Fibroblast of skin of left biceps (primary cell): ENCODE results near the gene PAPPA.

Experiments
- DNase-seq, 2 experiments: peaks; one replicate each; pipeline ENCODE4 v3.0.0-alpha.2; 2013; ENCODE audit warnings: low read depth in 2 of 2

Gene PAPPA

DNA sequence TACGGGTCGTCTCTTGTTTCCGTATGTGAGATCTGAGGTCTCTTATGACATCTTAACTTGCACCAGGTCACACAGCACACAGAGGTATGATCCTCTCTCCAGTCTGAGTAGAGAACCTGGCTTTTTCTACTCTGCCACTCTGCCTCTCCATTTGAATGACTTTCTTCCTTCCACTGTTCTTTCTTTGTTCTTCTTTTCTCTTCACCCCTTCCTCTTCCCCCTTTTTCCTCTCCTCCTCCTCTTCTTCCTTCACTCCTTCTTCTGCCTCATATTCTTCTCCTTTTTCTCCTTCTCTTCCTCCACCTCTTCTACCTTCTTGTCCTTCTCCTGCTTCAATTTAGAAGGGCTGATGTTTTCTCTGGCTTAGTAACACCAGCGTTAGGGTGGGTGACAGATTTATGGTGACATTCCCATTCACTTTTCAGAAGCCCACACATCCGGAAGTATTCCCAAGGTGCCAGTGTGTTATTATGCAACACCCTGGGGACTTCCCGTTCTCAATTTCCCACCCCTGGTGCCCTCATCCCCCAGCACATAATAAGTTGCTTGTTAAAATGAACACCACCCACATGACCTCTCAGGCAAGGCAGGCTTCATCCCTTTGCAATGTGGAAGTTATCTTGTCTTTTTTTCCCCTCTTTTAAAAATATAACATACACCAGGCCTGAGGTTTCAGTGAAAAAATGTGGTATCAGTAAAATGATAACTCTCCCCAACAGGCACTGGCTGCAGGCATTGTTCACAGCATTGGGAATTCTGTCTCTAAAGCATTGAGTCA, 122.0 kb downstream of the PAPPA start:
- DNase-seq: peak in 1 of 2 experiments; percentile 26

DNA sequence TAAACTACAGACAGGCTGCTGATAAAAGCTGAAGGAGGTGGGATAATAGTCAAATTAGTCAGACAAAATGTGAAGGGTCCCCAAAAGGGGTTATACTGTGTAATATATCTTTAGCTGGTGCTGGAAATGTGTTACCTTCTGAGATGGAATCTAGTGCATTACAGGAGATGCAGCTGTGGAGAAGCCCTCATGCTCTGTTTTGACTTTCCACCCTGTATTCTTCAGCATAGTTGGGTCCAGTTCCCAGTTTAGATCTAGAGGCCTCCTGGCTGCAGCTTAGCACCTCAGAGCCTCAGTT, 122.6 kb downstream of the PAPPA start:
- DNase-seq: no peak

DNA sequence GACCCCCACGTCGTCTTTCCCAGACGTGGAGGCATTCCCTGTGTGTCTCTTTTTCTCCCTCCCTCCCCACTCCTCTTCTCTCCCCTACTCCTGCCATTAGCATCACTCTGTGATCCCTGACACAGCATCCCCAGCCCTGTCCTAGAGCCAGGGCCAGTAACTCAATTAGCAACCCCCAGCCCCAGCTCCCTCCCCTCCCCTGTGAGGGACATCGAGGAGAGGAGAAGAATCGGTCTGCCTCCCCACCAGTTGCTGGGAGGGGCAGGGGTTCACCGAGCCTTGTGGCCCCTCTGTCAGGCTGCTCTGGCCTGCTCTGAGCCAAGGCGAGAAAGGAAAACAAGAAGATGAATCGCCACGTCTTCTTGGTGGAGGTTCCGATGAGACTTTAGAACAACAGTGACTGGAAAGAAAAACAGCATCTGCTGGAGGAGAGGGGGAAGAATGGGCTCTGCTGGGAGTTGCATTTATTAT, 123.1 kb downstream of the PAPPA start:
- no peak for DNase-seq

DNA sequence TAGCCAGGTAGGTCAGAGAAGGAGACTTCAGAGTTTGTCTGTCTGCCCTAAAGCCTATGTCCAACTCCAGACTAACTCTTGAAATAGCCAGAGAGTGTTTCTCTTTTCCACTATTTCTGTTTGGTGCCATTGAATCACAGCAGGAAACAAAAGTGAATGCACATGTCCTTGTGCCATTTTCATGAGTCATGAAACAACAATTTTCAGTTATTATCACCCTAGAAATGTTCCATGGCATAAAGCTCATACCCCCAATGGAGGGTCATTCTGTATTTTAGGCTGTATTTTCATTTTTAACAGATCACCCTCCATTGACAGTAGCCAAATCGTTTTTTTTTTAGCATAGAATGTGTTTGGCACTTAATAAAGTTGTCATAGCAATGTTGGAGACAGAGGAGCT, 124.7 kb downstream of the PAPPA start:
- DNase-seq: no peak

DNA sequence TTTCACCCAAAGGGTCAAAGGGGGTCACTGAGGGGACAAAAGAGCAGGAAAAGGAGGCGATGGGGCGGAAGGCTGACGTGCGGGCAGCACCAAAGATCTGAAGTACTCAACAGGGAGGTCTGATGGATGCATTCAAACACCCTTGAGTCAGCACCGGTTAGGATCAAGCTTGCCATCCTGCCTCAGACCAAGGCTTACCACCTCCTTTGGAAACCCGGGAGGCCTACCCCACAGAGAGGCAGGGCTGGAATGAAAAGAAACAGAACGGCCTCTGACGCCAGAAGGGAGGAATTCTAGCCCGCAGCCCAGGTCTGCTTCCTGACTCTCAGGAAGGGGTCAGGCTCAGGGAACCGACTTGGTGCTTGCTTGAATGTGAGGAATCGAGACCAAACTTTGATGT, 125.6 kb downstream of the PAPPA start:
- no peak for DNase-seq

DNA sequence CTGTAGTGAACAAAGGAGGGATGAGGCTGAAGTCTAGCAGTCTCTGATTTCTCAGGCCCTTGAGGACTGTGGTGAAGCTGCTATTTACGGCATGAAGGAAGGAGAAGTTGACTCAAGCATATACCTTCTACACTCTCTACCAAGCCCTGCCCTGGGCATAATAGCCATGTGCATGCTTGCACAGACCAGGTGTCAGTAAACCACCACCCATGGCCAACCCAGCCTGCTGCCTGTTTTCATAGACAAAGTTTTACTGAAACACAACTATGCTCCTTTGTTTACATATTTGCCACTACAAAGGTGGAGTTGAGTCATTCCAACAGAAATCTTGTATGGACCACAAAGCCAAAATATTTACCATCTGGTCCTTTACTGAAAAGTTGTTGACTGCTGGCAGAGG, 126.9 kb downstream of the PAPPA start:
- no peak for DNase-seq

DNA sequence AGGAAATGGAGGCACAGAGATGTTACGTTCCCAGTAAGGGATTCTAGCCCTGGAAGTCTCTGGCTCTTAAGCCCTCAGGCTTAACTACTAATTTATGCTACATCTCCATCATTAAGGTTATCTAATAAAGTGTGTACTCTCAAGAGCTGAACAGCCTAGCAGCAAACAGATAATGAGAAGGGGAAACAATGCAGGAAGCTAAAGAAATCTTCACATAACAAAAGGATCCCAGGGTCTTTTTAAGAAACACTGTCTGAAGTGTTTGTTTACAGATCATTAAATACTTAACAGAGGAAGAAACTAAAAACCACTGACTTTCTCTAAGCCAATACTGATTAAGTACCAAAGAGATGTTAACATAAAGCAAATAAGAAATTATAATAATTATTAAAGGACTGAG, 129.0 kb downstream of the PAPPA start:
- DNase-seq: no peak

DNA sequence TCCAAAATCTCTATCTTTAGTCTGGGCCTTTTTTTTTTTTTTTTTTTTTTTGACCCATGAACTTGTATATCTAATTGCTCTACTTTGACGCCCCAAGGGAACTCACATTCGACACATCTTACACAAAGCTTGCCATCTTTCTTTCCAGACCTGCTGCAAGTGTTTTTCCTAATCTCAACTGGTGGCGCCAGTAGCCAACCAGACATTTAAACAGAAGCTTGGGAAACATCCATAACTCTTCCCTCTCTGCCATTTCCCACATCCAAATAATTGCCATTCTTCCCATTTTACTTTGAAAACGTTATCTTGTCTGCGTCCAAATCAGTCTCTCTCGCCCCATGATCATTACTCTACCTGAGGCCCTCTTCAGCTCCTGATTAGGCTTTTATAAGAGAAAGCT, 130.9 kb downstream of the PAPPA start:
- DNase-seq: no peak

DNA sequence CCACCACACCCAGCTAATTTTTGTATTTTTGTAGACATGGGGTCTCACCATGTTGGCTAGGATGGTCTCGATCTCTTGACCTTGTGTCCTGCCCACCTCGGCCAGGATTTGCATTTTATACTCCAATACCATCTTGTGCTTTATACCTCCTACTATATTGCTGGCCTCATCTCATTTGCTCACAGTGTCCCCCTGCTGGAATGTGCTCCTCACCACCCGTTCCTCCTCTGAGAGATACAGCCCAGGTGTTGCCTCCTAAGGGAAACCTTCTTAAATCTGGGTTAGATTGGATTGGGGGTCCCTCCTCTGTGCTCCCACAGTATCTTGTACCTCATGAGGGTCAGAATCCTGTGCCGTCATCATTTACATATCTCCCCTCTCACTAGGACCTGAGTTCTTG, 131.7 kb downstream of the PAPPA start:
- no peak for DNase-seq

DNA sequence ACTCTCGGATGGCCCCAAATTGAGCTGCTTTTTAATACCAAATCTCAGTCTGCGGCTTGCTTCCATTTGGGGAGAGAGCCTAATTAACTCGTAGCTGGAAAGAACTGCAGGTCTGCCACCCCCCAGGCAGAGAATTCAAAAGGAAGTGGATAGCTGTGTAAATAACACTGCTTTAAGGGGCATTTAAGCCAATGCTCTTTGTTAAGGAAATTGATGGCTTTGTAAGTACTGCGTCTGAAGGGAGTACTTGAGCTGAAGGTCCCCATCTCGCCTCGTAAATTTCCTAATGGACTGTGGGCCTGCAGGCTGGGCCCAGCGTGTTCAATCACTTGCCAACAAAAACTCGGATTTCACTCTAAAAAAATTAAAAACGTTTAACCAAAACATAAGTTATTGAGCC, 132.7 kb downstream of the PAPPA start:
- no peak for DNase-seq

DNA sequence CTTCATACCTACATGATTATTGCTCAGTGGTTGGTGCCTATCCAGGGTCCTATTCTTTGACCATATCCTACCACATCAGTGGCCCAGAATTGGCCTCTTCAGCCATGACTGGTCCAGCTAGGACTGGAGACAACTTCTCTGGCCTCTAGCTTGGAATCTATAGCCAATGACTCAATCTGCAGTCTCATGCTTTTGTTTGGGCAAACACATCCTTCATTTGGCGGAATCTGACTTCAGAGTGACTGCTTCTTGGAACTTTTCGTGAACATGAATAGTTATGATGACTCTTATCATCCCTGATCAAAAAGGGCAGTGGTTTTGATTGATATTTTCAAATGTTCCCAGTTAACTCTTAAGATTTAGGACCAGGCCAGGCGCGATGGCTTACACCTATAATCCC, 134.1 kb downstream of the PAPPA start:
- no peak for DNase-seq

DNA sequence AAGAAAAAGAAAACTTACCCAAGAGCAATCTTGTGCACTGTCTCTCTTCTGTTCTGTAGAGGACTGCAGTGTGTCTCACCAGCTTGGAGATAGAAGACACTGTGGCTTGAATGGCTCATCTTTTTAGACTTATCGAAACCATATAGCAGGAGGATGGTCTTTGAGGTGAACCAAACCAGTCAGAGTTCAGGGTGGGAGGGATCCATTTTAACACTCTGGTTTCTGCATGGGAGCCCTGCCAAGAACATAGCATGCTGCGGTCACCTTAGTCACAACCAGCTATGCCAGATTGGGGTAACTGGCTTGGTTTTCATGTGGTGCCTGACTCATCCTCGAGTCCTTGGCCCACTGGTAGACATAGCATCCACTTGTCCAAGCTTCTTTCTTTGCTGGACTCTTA, 135.1 kb downstream of the PAPPA start:
- peak; percentile 78 for DNase-seq

DNA sequence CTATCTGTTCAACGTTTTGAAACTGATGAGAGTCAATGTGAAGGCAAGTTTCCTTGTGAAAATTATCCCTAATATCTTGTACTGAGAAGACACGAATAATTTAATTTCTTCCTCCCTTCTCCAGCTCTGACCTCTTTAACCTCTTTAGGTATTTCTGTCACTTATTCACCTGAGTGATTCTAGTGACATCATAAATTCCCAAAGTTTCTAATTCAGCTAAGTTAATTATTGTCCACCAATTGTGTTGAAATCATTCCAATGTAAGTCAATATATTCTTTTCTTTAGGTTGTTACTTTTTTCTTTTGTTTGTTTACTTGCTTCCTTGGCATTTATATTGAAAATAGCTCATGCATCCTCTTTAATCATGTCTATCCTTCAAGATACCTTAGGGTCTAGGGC, 143.8 kb downstream of the PAPPA start:
- no peak for DNase-seq

DNA sequence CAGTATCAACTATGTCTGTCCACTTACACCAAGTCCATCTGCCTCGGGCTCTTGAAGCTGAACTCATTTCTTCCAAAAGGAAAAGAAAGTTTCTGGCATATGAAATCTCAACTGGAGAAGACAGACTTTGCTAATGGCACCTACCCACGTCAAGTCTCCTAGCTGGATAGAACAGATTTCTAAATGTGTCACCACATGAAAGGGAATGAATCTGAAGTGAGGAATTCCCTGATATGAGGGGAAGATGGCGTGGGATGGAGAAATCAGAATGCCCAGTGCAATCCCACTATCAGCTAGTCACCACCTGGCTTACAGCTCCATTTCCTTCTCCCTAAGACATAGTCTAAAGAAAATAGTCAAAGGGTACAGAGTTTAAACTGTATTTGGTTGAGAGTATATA, 144.7 kb downstream of the PAPPA start:
- DNase-seq: no peak

DNA sequence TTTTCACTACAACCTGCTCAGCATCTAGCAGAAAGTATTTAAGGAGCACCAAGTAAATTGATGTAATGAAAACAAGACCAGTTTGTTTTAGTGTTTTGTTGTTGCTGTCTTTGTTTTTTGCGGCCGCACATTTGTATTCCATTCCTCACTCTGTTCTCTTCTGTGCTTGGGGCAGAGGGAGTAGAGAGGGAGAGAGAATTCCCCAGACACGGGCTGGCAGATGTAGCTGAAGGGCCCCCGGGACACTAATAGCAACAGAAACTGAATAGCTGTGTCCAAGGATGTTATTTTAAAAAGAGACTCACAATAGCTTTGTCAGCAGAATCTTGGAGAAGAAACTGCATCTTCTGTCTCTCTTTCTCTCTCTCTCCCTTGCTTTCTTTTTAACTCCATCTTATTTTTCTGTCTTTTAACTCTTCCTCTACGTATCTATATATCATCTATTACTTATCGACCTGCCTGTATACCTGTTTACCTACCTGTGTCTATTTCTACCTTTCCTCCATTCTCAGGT, 145.3 kb downstream of the PAPPA start:
- no peak for DNase-seq

DNA sequence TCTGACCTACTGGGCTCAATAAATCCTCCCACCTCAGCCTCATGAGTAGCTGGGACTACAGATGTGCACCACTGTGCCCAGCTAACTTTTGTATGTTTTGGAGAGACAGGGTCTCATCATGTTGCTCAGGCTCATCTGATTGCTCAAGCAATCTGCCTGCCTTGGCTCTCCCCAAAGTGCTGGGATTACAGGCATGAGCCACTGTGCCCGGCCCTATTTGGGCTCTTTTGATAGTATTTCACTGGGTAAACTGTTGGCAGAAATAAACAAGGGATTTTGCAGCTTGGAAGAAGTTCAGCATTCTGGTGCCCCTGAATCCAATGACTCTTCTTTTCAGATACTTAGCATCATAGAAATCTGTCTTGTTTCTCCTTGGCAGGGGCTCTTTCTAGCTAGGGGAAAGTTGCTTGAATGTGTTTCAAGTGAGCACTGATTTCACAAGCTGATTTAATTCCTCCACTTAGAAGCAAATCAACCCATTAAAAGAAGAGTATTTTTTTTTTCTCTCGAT, 146.8 kb downstream of the PAPPA start:
- no peak for DNase-seq

DNA sequence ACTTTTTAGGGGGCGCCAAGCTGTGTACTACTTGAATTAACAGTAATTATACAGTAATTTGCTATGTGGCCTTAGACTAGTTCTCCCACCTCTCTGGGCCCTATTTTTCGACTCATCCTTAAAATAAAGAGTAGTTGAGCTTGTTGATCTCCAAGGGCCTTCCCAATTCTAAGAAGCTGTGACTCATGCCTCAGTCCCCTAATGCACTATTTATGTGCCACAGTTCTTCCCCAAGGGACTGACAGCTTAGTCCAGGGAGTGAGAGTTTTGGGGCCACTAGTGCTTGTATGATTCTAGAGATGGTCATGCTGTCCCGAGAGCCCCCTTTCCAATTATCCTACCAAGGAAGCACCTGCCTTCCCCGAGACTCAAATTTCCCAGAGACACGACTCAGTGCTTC, 149.7 kb downstream of the PAPPA start:
- DNase-seq: no peak

DNA sequence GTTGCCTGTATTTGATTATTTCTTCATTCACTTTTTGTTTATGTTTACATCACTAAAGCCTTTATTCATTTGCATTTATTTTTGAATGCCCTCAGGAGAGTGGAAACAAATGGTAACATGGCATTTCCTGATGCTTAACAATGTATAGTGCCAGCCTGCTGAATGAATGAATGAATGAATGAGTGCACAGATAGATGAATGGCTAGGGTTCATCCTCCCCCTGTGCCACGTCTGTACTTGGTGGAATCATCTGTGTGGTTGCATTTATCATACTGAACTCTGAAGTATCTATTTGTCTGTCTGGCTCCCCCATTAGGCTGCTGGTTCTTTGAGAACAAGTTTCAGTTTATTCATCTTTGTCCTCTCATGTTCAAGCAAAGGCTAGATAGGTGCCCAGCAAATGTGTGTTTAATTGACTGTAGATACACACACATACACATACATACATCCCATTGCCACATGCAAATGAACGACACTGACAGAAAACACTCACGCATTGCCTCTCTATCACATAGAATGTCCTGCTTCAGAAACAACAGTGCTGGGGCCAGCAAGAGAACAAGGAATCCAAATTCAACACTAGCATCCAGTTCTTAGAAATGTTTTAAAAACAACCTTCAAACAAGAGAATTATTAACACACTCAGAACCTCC, 150.4 kb downstream of the PAPPA start:
- no peak for DNase-seq

DNA sequence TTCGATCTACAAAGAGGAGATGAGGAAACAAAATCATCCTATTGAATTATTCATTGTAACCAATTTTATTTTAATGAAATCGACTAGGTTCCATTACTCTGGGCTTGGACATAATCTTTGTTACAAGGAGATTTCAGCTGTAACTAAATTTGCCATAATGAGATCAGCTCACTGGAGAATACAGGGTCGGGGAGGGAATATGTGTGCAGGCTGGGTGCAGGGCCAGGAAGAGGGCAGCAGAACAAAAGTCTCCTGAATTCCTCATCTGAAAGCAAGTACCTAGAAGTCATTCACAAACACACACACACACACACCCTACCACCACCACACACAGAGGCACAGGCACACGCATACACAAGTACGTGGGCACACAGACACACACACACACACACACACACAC, 151.2 kb downstream of the PAPPA start:
- DNase-seq: no peak

DNA sequence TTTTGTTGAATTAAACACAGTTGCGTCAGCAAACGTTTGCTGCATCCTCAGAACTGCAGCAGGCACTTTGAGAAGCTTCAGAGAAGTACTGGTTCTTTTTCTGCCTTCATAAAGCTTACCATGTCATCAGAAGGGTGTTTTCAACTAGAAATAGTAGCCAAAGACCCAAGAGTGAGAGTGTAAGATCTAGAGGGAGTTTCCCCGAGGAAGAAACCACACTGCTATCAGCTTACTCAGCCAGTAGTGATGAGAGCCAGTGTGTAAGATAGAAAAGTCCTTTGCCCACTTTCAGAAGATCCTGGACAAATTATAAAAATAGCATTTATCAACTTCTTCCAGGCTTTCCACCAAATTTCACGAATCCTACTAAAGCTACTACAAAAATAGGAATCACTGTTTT, 154.5 kb downstream of the PAPPA start:
- no peak for DNase-seq

DNA sequence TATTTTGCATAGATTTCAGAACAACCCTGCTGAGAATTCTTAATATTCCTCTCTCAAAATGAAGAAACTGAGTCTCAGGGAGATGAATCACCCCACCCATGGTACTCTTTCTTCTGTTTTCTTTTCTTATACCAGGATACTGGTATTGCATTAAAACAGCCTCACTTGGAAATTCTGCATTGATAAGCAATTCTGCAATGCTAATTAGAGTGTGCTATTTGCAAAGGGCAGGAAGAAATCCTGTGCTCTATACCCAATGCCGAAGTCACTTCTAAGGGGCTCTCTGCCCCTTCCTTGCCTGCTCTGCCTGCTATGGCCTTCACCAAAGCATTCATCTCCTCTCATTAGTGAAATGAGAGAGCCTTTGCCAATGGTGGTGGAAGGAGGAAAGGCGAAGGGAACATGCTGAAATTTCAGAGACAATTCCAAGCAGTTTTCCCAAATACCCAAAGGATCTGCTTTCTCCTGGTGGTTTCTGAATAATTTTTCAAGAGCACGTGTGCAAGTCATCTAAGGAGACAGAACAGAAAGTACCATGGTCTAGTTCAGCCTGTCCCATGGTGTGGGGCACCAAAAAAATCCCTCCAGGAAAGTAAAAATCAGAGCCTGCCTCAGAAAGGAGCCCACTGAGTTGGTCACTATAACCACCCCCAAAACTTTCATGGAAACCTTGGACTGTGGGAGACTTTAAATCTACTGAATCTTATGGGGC, 156.5 kb downstream of the PAPPA start:
- DNase-seq: no peak

DNA sequence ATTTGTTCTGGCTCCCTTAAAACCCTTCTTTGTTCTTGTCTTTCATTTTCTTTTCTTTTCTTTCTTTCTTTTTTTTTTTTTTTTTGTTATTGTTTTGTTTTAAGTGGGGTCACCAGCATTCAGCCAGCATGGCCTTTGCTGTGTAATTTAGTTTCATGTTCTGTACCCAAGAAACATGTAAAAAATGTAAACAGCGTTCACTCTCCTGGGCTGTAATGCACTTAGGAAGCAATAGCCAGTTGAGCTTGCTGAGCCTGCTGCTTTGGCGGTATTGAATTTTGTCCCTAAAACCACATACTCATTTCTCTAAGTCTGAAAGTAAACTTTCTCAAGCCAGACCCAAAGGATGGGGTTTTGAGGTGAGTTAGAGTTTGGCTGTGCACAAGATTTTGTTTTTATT, 158.6 kb downstream of the PAPPA start:
- DNase-seq: no peak

DNA sequence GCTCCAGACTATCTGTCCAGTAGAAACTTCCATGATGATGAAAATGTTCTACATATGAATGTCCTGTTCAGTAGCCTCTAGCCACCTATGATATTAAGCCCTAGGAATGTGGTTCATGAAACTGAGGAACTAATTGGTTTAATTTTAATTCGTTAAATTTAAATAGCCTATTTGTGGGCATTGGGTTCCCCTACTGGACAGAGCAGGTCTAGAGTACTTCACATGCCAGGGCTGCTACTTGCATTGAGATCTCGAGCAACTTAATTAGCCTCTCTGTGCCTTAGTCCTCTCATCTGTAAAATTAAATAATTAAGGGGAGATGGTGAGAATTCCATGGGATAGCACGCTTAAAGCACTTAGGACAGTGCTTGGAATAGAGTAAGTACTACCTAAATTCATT, 160.0 kb downstream of the PAPPA start:
- no peak for DNase-seq
